Activated gamma-delta T cell treated with Interleukin-2 at 50 U/mL for 16 hours (primary cell): ENCODE data around the gene PCID2.

Experiments used
- DNase-seq: peaks from one replicate; pipeline ENCODE4 v3.0.0-alpha.2; 2020

Gene PCID2

GRCh38 chr13:113186061-113186900, 22.2 kb downstream of the PCID2 start:
- no peak for DNase-seq

DNA sequence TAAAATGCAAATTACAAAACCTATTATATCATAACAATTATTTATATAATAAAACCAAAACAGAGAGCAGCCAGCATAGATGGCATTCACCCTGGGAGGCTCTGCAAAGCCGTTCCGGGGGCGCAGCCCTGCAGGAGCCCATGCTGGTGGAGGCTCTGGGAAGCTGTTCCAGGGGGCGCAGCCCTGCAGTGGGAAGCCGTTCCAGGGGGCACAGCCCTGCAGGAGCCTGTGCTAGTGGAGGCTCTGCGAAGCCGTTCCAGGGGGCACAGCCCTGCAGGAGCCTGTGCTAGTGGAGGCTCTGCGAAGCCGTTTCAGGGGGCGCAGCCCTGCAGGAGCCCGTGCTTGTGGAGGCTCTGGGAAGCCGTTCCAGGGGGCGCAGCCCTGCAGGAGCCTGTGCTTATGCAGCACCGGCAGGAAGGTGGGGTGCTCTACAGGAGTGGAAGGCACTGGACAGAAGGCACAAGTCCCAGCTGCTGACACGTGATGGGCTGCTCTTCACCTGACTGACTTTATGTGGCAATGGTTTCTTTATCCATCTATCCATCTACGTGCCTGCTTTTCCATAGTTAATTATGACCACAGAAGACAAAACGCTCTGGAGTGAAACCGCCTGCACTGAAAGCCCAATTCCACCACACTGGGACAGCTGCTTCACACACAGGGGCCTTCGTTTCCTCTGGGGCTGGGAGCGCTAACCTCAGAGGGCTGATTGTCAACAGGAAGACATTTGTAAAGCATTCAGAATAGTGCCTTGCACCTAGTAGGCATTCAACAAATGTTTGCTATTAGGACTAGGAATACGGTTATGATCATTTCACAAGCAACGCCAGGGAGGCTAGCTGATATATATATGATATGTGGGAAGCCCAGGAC, 23.7 kb downstream of the PCID2 start:
- peak; percentile 59 for DNase-seq

GRCh38 chr13:113183450-113184129, 24.9 kb downstream of the PCID2 start:
- no peak for DNase-seq

DNA sequence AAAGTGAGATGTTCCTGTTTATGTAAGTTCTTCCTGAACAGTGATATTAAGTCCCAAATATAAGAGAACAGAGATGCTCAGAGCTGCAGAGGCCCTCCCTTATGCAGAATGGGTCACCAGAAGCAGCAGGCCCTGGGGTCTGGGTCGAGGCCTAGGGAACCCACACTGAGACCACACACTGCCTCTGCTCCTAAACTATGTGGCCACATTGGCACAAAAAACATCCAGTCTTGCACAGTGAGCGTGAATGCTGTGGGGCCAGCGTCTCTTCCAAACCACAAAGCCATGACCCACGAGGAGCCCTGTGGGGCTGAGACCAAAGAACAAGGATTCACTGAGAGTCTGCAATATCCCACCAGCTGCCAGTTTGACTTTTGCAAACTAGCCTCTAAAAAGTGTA, 26.4 kb downstream of the PCID2 start:
- no peak for DNase-seq

- DNase-seq, result no peak
These were observed 28.9 kb downstream of the PCID2 start for GRCh38 chr13:113179374-113180230.

- DNase-seq, result no peak
These were observed 29.6 kb downstream of the PCID2 start for GRCh38 chr13:113178896-113179167.

- no peak for DNase-seq
These were observed 30.2 kb downstream of the PCID2 start for GRCh38 chr13:113178070-113178895.

- no peak for DNase-seq
These were observed 31.6 kb downstream of the PCID2 start for GRCh38 chr13:113176822-113177221.

DNA sequence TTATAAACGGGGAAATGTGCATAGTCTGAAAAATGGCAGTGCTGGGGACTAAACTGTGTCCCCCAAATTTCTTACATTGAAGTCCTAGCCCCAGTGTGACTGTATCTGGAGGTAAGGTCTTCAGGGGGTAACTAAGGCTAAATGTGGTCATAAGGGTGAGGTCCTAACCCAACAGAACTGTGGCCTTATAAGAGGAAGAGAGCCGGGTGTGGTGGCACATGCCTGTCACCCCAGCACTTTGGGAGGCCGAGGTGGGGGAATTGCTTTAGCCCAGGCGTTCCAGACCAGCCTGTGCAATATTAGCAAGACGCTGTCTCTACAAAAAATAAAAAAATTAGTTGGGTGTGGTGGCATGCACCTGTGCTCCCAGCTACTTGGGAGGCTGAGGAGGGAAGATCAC, 32.2 kb downstream of the PCID2 start:
- DNase-seq, result peak; percentile 52

- DNase-seq, result no peak
These were observed 36.0 kb downstream of the PCID2 start for GRCh38 chr13:113172419-113172926.

- DNase-seq, result no peak
These were observed 37.0 kb downstream of the PCID2 start for GRCh38 chr13:113171250-113172125.

GRCh38 chr13:113170511-113170910, 38.0 kb downstream of the PCID2 start:
- no peak for DNase-seq

GRCh38 chr13:113169277-113170272, 38.9 kb downstream of the PCID2 start:
- DNase-seq, result no peak

- DNase-seq, result no peak
These were observed 40.3 kb downstream of the PCID2 start for GRCh38 chr13:113168211-113168610.

DNA sequence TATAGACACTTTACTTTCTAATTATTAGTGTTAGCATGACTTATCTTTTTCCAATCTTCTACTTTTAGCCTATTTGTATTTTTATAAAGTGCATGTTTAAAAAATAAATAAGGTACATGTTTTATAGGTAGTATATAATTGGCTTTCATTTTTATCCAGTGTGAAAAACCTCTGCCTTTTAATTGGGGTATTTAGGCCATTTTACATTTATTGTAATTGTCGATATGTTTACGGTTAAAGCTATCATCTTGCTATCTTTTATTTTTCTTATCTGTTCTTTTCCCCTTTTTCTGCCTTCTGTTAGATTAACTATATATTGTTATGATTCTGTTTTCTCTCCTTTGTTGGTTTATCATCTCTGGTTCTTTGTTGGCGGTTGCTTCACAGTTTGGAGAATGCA, 40.9 kb downstream of the PCID2 start:
- DNase-seq, result no peak

DNA sequence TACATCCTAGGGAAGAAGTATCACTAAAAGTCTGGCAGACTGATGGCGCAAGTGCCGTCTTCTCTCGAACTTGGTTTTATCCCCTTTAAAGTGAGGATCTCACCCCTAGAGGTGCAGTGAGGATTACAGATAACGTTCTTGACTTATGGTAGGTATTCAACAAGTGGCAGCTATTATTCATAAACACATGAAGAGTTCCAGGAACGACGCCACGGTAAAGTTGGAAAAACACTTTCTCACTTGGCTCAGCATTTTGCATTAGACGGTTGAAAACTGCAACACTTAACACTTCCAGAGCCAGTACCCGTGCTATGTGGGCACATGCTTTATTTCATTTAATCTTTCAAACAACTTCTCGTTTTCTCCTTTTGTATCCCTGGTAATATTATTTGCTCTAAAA, 41.3 kb downstream of the PCID2 start:
- no peak for DNase-seq

GRCh38 chr13:113166681-113167080, 41.8 kb downstream of the PCID2 start:
- DNase-seq, result no peak

- no peak for DNase-seq
These were observed 42.2 kb downstream of the PCID2 start for GRCh38 chr13:113166266-113166665.

DNA sequence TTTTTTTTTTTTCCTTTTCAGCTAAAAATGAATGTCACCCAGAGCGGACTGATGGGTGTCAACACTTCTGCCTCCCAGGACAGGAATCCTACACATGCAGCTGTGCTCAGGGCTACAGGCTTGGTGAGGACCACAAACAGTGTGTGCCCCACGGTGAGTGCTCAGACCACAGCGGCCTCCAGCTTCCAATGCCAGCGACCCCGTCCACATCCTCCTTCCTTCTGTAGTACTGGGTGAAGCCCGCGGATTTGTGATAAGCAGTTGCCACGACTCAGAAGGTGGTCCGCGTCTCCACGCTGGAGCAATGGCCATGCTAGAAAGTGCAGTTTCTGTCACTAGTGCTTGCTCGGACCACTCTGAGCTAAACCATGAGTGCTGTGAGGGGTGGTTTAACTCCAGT, 44.0 kb downstream of the PCID2 start:
- no peak for DNase-seq
